K562 (cell line): ENCODE results near the gene FKBP7. TPM values are rescaled to one million over a fixed set of nuclear protein-coding genes. Genes with fewer than 3 reads are reported as not detected.

Experiments
- ATF1 ChIP-seq, 2 experiments: fragments of 450-650 bp in 1 of 2; IDR thresholded peaks; 2 replicates each; pipeline ENCODE4 v1.6.1; 2016; ENCODE audit warnings: missing compliant biosample characterization in 1 of 2, missing genetic modification characterization in 1 of 2
- CCNT2 ChIP-seq: IDR thresholded peaks from 2 replicates; pipeline ENCODE4 v1.6.1; 2011; ENCODE audit warnings: borderline replicate concordance, low read depth, mild to moderate bottlenecking, moderate library complexity, mixed read lengths, low read length; ENCODE audit not compliant: insufficient read length; ENCODE audit errors: extremely low read depth
- DPF2 ChIP-seq: fragments of 450-650 bp; IDR thresholded peaks from 2 replicates; pipeline ENCODE4 v1.6.1; 2016
- FOXJ2 ChIP-seq: fragments of 200-800 bp; sonication (Bioruptor generic); IDR thresholded peaks from 2 replicates; pipeline ENCODE4 v1.6.1; 2016; ENCODE audit warnings: missing genetic modification characterization, missing compliant biosample characterization
- FOXM1 ChIP-seq, 2 experiments: fragments of 450-650 bp in 1 of 2; sonication (generic) in 1 of 2; formaldehyde crosslinking in 1 of 2; IDR thresholded peaks; 2 replicates each; pipeline versions ENCODE4 v1.6.1 to v1.9.0; 2017 to 2022; ENCODE audit warnings: low read depth in 2 of 2, mild to moderate bottlenecking in 2 of 2, missing genetic modification reagents in 1 of 2, moderate library complexity in 1 of 2
- GATAD2B ChIP-seq: fragments of 450-650 bp; IDR thresholded peaks from 2 replicates; pipeline ENCODE4 v1.6.1; 2017; ENCODE audit warnings: mild to moderate bottlenecking, borderline replicate concordance
- KAT8 ChIP-seq: fragments of 450-650 bp; IDR thresholded peaks from 2 replicates; pipeline ENCODE4 v1.6.1; 2016; ENCODE audit warnings: low read depth, mild to moderate bottlenecking
- KLF1 ChIP-seq: fragments of 450-650 bp; IDR thresholded peaks from 2 replicates; pipeline ENCODE4 v1.6.1; 2016; ENCODE audit warnings: missing genetic modification characterization, missing compliant biosample characterization
- MBD2 ChIP-seq: sonication (generic); IDR thresholded peaks from 2 replicates; pipeline ENCODE4 v1.6.1; 2016; ENCODE audit warnings: low read depth, borderline replicate concordance
- NRF1 ChIP-seq, 2 experiments: fragments of 450-650 bp; IDR thresholded peaks in 1 of 2; conservative IDR thresholded peaks in 1 of 2; 2 replicates each; pipeline ENCODE4 v1.6.1; 2014; ENCODE audit warnings: mild to moderate bottlenecking in 2 of 2
- POLR2G ChIP-seq: fragments of 200-400 bp; formaldehyde crosslinking; IDR thresholded peaks from 2 replicates; pipeline ENCODE4 v1.6.1; 2017; ENCODE audit warnings: low read depth, mild to moderate bottlenecking, antibody characterized with exemption, low read length, moderate library complexity
- SP2 ChIP-seq: IDR thresholded peaks from 2 replicates; pipeline ENCODE4 v1.6.1; 2011; ENCODE audit warnings: mild to moderate bottlenecking, low read depth, low read length, moderate library complexity; ENCODE audit not compliant: poor library complexity, severe bottlenecking; ENCODE audit errors: extremely low read depth
- TAF7 ChIP-seq: fragments of 450-650 bp; IDR thresholded peaks from 2 replicates; pipeline ENCODE4 v1.6.1; 2016; ENCODE audit warnings: missing genetic modification characterization, missing compliant biosample characterization
- TARDBP ChIP-seq: fragments of 450-650 bp; IDR thresholded peaks from 2 replicates; pipeline ENCODE4 v1.6.1; 2016
- TGIF2 ChIP-seq: sonication (generic); formaldehyde crosslinking; IDR thresholded peaks from 2 replicates; pipeline ENCODE4 v1.8.1; 2022; ENCODE audit warnings: mild to moderate bottlenecking, missing genetic modification reagents, moderate library complexity
- ZNF79 ChIP-seq: fragments of 250-450 bp; sonication (Bioruptor Pico); IDR thresholded peaks from 2 replicates; pipeline ENCODE4 v1.4.0; 2020; ENCODE audit warnings: low read depth, mild to moderate bottlenecking, moderate library complexity
- polyA plus RNA-seq, 8 experiments: library from polyadenylated mRNA; depleted of rRNA in 4 of 8; stranded (reverse) in 5 of 8; unstranded in 3 of 8; fragments of >200 nt; fragmentation: Nextera tagmentation in 2 of 8; fragmentation: Illumina TruSeq in 1 of 8; extraction: Ambion mirVana in 2 of 8; extraction: Trizol in 1 of 8; gene quantifications; 2 replicates each; pipeline versions ENCODE4 v1.2.1 to v1.2.3, GENCODE V29; 2011 to 2014; ENCODE audit warnings: inconsistent platforms in 1 of 8, missing spikeins in 1 of 8
- total RNA-seq, 7 experiments: library from RNA; depleted of rRNA in 6 of 7; stranded (reverse); fragments of >200 nt in 6 of 7; fragmentation: Illumina TruSeq in 2 of 7; extraction: Trizol in 2 of 7; gene quantifications; 2 replicates each; pipeline versions ENCODE4 v1.2.1 to v1.2.3, GENCODE V29; 2011 to 2021; ENCODE audit warnings: low replicate concordance in 1 of 7
- TF ChIP-seq, protein P1 (sequence below): sonication (generic); formaldehyde crosslinking; IDR thresholded peaks from 2 replicates; pipeline ENCODE4 v1.4.0; 2020; ENCODE audit warnings: mild to moderate bottlenecking, missing genetic modification reagents
- TF ChIP-seq, protein P2 (sequence below), 2 experiments: fragments of 450-650 bp in 1 of 2; sonication (generic) in 1 of 2; formaldehyde crosslinking in 1 of 2; IDR thresholded peaks in 1 of 2; conservative IDR thresholded peaks in 1 of 2; 2 replicates each; pipeline versions ENCODE4 v1.6.1 to v1.8.1; 2016 to 2023; ENCODE audit warnings: mild to moderate bottlenecking in 2 of 2, moderate library complexity in 2 of 2, inconsistent platforms in 1 of 2, missing genetic modification reagents in 1 of 2
- TF ChIP-seq, protein P3 (sequence below): sonication (generic); formaldehyde crosslinking; IDR thresholded peaks from 2 replicates; pipeline ENCODE4 v1.8.0; 2022; ENCODE audit warnings: mild to moderate bottlenecking, low read depth, missing genetic modification reagents
- TF ChIP-seq, protein P4 (sequence below): fragments of 450-650 bp; IDR thresholded peaks from 2 replicates; pipeline ENCODE4 v1.6.1; 2017; ENCODE audit warnings: antibody characterized with exemption

FKBP7 gene
- total and polyA plus RNA-seq, 9 of the 15 experiments (the other 6 are each of a cell fraction or from before 2014, with no cell fraction given): 6.1 to 23.2 (median 19.0) TPM

DNA sequence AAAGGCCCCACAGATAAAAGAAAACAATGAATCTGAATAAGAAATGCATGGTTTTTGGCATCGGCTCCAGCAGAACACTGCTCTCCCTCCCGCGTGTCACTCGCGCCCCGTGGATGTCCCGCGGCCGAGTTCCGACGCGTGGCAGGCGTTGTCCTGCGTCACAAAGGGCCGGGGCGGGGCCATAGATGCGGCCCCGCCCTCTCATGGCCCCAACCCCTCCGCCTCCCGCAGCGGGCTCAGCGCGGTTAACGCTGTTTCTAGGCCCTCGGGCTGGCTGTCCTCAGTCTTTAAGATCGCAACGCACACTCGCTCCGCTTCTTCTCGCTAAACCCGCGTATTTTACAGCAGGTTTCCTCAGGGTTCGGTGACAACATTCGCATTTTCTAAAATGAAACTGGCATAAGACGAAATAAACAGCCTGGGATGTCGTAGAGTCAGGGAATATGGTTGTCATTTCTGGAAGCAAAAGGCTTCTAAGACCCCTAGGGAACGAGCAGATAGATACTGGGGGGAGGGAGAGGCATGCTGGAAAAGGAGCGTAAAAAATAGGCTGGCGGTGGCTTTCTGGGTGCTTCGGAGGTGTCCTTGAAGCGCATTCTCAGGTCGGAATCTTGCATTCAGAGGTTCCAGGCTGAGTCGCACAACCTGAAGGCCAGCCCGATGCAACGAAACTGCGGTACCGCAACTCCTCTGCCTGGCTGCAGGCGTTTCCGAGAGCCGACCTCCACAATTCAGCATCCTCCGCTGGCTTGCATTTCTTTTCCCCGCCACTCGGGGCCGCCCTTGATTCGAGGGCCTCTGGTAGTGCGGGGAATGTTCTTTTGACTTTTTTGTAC lies at the start of gene FKBP7 (continued):
- TF ChIP-seq, protein P1, sequence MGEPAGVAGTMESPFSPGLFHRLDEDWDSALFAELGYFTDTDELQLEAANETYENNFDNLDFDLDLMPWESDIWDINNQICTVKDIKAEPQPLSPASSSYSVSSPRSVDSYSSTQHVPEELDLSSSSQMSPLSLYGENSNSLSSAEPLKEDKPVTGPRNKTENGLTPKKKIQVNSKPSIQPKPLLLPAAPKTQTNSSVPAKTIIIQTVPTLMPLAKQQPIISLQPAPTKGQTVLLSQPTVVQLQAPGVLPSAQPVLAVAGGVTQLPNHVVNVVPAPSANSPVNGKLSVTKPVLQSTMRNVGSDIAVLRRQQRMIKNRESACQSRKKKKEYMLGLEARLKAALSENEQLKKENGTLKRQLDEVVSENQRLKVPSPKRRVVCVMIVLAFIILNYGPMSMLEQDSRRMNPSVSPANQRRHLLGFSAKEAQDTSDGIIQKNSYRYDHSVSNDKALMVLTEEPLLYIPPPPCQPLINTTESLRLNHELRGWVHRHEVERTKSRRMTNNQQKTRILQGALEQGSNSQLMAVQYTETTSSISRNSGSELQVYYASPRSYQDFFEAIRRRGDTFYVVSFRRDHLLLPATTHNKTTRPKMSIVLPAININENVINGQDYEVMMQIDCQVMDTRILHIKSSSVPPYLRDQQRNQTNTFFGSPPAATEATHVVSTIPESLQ (CRISPR knock-in tag): peak; percentile 76; the same call in 1 of the 2 replicates
- no peak for TF ChIP-seq KLF1 (tag)
- peak; percentile 51 for TF ChIP-seq ATF1 (CRISPR knock-in tag; IDR thresholded peaks at IDR 0.05)
- peak; percentile 96 for TF ChIP-seq ATF1 (tag; IDR thresholded peaks at IDR 0.05)
- TF ChIP-seq CCNT2: peak; percentile 70
- 0 out of 2 replicates have a peak, but pooled peaks have one; percentile 51 for TF ChIP-seq FOXJ2 (tag)
- TF ChIP-seq, protein P2, sequence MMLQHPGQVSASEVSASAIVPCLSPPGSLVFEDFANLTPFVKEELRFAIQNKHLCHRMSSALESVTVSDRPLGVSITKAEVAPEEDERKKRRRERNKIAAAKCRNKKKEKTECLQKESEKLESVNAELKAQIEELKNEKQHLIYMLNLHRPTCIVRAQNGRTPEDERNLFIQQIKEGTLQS (IDR thresholded peaks at IDR 0.05): no peak
- TF ChIP-seq, protein P2 (CRISPR knock-in tag; conservative IDR thresholded peaks at IDR 0.05): 0 out of 2 replicates have a peak, but pooled peaks have one; percentile 19
- TF ChIP-seq DPF2: peak; percentile 41
- TF ChIP-seq, protein P3, sequence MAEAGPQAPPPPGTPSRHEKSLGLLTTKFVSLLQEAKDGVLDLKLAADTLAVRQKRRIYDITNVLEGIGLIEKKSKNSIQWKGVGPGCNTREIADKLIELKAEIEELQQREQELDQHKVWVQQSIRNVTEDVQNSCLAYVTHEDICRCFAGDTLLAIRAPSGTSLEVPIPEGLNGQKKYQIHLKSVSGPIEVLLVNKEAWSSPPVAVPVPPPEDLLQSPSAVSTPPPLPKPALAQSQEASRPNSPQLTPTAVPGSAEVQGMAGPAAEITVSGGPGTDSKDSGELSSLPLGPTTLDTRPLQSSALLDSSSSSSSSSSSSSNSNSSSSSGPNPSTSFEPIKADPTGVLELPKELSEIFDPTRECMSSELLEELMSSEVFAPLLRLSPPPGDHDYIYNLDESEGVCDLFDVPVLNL (CRISPR knock-in tag): no peak
- TF ChIP-seq TAF7 (tag): peak; percentile 42
- TF ChIP-seq MBD2: peak; percentile 19; the same call in 1 of the 2 replicates
- TF ChIP-seq SP2: no peak
- TF ChIP-seq TARDBP: peak; percentile 81
- TF ChIP-seq, protein P4, sequence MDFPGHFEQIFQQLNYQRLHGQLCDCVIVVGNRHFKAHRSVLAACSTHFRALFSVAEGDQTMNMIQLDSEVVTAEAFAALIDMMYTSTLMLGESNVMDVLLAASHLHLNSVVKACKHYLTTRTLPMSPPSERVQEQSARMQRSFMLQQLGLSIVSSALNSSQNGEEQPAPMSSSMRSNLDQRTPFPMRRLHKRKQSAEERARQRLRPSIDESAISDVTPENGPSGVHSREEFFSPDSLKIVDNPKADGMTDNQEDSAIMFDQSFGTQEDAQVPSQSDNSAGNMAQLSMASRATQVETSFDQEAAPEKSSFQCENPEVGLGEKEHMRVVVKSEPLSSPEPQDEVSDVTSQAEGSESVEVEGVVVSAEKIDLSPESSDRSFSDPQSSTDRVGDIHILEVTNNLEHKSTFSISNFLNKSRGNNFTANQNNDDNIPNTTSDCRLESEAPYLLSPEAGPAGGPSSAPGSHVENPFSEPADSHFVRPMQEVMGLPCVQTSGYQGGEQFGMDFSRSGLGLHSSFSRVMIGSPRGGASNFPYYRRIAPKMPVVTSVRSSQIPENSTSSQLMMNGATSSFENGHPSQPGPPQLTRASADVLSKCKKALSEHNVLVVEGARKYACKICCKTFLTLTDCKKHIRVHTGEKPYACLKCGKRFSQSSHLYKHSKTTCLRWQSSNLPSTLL: no peak; the same call in 1 of the 2 replicates
- no peak; the same call in 1 of the 2 replicates for TF ChIP-seq TGIF2 (CRISPR knock-in tag)
- TF ChIP-seq ZNF79: no peak
- TF ChIP-seq KAT8: no peak
- TF ChIP-seq GATAD2B: peak; percentile 87
- TF ChIP-seq NRF1 (conservative IDR thresholded peaks at IDR 0.05 in 1 of 2, IDR thresholded peaks at IDR 0.05 in 1 of 2): peak; percentile 57 to 64
- TF ChIP-seq FOXM1 (IDR thresholded peaks at IDR 0.05; ENCODE audit: low read depth): no peak
- TF ChIP-seq FOXM1 (CRISPR knock-in tag; IDR thresholded peaks at IDR 0.05; ENCODE audit: low read depth): peak; percentile 70; the same call in 1 of the 2 replicates
- peak; percentile 91 for TF ChIP-seq POLR2G
